Ovary (tissue), 3 donors: ENCODE results near the gene RHOU.

Experiments
- EP300 ChIP-seq: sonication (generic); formaldehyde crosslinking; IDR thresholded peaks from one replicate; pipeline ENCODE4 v1.6.1; 2017; ENCODE audit warnings: antibody characterized with exemption
- POLR2A ChIP-seq: fragments of 450-650 bp; IDR thresholded peaks from one replicate; pipeline ENCODE4 v1.6.1; 2017; ENCODE audit warnings: antibody characterized with exemption, mild to moderate bottlenecking, moderate library complexity
- TF ChIP-seq, protein P1 (sequence below), 3 donors: fragments of 450-650 bp in 2 of 3; fragments of 200-600 bp in 1 of 3; IDR thresholded peaks; one replicate each; pipeline versions ENCODE4 v1.5.1 to v1.8.0; 2016 to 2022; ENCODE audit warnings: antibody characterized with exemption in 3 of 3, mild to moderate bottlenecking in 1 of 3
- donor health status: DM: no; HTN: no; CAD: no.

DNA sequence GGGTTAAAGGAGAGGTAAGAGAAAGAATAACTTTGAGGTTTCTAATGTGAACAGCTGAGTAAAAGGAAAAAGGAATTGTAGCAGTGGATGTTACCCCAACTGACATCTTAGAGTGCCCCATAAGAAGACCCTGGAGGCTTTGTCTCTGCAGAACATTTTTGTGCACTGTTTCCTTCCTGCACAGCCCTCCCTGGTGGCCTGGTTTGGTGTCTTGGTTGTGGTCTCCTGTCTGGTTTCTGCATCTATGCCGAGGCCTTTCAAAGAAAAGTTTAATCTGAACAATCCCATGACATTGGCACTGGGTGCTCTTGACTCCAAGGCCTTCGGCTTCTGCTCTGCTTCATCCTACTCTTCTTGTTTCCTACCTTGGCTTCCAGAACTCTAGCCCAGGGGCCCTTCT, 57.8 kb downstream of the RHOU start:
- TF ChIP-seq, protein P1, sequence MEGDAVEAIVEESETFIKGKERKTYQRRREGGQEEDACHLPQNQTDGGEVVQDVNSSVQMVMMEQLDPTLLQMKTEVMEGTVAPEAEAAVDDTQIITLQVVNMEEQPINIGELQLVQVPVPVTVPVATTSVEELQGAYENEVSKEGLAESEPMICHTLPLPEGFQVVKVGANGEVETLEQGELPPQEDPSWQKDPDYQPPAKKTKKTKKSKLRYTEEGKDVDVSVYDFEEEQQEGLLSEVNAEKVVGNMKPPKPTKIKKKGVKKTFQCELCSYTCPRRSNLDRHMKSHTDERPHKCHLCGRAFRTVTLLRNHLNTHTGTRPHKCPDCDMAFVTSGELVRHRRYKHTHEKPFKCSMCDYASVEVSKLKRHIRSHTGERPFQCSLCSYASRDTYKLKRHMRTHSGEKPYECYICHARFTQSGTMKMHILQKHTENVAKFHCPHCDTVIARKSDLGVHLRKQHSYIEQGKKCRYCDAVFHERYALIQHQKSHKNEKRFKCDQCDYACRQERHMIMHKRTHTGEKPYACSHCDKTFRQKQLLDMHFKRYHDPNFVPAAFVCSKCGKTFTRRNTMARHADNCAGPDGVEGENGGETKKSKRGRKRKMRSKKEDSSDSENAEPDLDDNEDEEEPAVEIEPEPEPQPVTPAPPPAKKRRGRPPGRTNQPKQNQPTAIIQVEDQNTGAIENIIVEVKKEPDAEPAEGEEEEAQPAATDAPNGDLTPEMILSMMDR (IDR thresholded peaks at IDR 0.05): no peak
- TF ChIP-seq EP300 (no peak), POLR2A (no peak)
